ENCODE results near the gene DDRGK1. TPM values are rescaled to one million over a fixed set of nuclear protein-coding genes. Genes with fewer than 3 reads are reported as not detected.

DDRGK1 gene
- total RNA-seq, 1 donor from 2014 or later, result 84.2 TPM

- no peak for DNase-seq (ENCODE audit: extremely low spot score, unreplicated experiment)
- peak overlapping the region; percentile 93 for H3K4me3 Mint-ChIP-seq (ENCODE audit: unreplicated experiment)
These were observed 963 bp downstream of the DDRGK1 start for GRCh38 chr20:3203315-3204123.

GRCh38 chr20:3202965-3203314, 1.5 kb downstream of the DDRGK1 start:
- H3K36me3 Mint-ChIP-seq (ENCODE audit: unreplicated experiment), result peaks cover 20% of the 10 kb centered on the region
- DNase-seq (ENCODE audit: extremely low spot score, unreplicated experiment), result no peak
- H3K27ac Mint-ChIP-seq (ENCODE audit: unreplicated experiment), result peak overlapping the region; percentile 91
- H3K9me3 Mint-ChIP-seq (ENCODE audit: unreplicated experiment), result no peaks in the 10 kb centered on the region
- H3K4me3 Mint-ChIP-seq (ENCODE audit: unreplicated experiment), result peak overlapping the region; percentile 93
- TF ChIP-seq CTCF (IDR thresholded peaks at IDR 0.05), result no peak
- no peaks in the 10 kb centered on the region for H3K27me3 Mint-ChIP-seq (ENCODE audit: unreplicated experiment)
- peaks cover 10% of the 10 kb centered on the region for H3K4me1 Mint-ChIP-seq (ENCODE audit: unreplicated experiment)

More at GRCh38 chr20:3203315-3204123, 963 bp downstream of the DDRGK1 start:
- Mint-ChIP-seq H3K27me3 (ENCODE audit: unreplicated experiment) (no peaks in the 10 kb centered on the region), H3K27ac (ENCODE audit: unreplicated experiment) (peak overlapping the region; percentile 91), H3K4me1 (ENCODE audit: unreplicated experiment) (peaks cover 13% of the 10 kb centered on the region), H3K9me3 (ENCODE audit: unreplicated experiment) (no peaks in the 10 kb centered on the region), H3K36me3 (ENCODE audit: unreplicated experiment) (peaks cover 19% of the 10 kb centered on the region)
- TF ChIP-seq CTCF (IDR thresholded peaks at IDR 0.05), result no peak

GRCh38 chr20:3199976-3200755, 4.3 kb downstream of the DDRGK1 start:
- peaks cover 34% of the 10 kb centered on the region for H3K36me3 Mint-ChIP-seq (ENCODE audit: unreplicated experiment)

GRCh38 chr20:3199206-3199605, 5.3 kb downstream of the DDRGK1 start:
- Mint-ChIP-seq H3K27ac (ENCODE audit: unreplicated experiment) (no peak overlapping the region), H3K27me3 (ENCODE audit: unreplicated experiment) (no peaks in the 10 kb centered on the region)

More at GRCh38 chr20:3199976-3200755, 4.3 kb downstream of the DDRGK1 start:
- no peak overlapping the region for H3K27ac Mint-ChIP-seq (ENCODE audit: unreplicated experiment)
- no peak overlapping the region for H3K4me3 Mint-ChIP-seq (ENCODE audit: unreplicated experiment)
- TF ChIP-seq CTCF (IDR thresholded peaks at IDR 0.05), result no peak
- DNase-seq (ENCODE audit: extremely low spot score, unreplicated experiment), result no peak
- H3K9me3 Mint-ChIP-seq (ENCODE audit: unreplicated experiment), result no peaks in the 10 kb centered on the region
- peaks cover 10% of the 10 kb centered on the region for H3K4me1 Mint-ChIP-seq (ENCODE audit: unreplicated experiment)
- no peaks in the 10 kb centered on the region for H3K27me3 Mint-ChIP-seq (ENCODE audit: unreplicated experiment)

More at GRCh38 chr20:3199206-3199605, 5.3 kb downstream of the DDRGK1 start:
- H3K4me3 Mint-ChIP-seq (ENCODE audit: unreplicated experiment), result no peak overlapping the region
- peaks cover 35% of the 10 kb centered on the region for H3K36me3 Mint-ChIP-seq (ENCODE audit: unreplicated experiment)
- no peak for TF ChIP-seq CTCF (IDR thresholded peaks at IDR 0.05)
- peaks cover 9% of the 10 kb centered on the region for H3K4me1 Mint-ChIP-seq (ENCODE audit: unreplicated experiment)
- DNase-seq (ENCODE audit: extremely low spot score, unreplicated experiment), result no peak
- H3K9me3 Mint-ChIP-seq (ENCODE audit: unreplicated experiment), result no peaks in the 10 kb centered on the region

All from osteocyte (in vitro differentiated cells).